ENCODE data around the gene PROM1. TPM values are rescaled to one million over a fixed set of nuclear protein-coding genes. Genes with fewer than 3 reads are reported as not detected.

PROM1 gene
- total RNA-seq, 1 donor from 2014 or later, result 4.1 TPM

GRCh38 chr4:16029886-16030285 lies 53.9 kb downstream of the PROM1 start:
- no peak for DNase-seq (ENCODE audit: low spot score)

GRCh38 chr4:16029262-16029661 lies 54.6 kb downstream of the PROM1 start:
- peak; percentile 41 for DNase-seq (ENCODE audit: low spot score)

DNA sequence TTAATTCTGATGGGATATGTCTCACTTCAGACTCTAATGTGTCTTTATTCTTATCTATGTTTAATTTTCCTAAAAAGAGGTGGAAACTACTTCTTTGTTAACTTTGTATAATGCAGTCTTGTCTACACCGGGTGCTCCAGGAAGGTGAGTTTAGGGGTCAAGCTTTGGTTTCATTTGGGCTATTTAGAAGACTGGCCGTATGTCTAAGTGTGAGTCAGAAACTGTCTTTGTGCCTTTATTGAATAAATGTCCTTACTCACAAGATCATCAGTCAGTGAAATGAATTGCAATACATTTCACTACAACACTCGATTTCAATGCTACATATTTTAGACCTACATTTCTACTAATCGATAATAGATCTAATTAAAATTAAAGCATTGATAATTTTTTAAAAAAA lies 56.2 kb downstream of the PROM1 start:
- no peak for DNase-seq (ENCODE audit: low spot score)

GRCh38 chr4:16027114-16027513 lies 56.7 kb downstream of the PROM1 start:
- DNase-seq (ENCODE audit: low spot score), result no peak

- DNase-seq (ENCODE audit: low spot score), result peak; percentile 55
These were observed 57.6 kb downstream of the PROM1 start for GRCh38 chr4:16026160-16026761.

DNA sequence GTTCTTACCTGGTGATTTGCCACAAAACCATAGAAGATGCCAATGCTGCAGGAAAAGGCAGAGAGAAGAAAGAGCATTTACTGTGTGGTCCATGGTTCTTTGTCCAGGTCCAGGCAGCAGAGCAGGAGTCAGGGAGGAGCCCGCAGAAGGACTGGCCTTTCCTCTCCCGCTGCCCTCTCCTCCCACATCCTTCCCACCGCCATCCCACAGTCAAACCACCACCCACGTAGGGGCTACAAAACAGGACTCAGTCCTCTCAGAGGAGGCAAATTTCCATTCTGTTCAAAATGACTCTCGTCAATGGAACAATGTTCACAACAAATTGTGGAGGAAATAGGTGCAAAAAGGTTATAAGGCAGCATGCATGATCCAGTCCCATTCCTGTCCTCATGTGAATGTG lies 58.6 kb downstream of the PROM1 start:
- no peak for DNase-seq (ENCODE audit: low spot score)

DNA sequence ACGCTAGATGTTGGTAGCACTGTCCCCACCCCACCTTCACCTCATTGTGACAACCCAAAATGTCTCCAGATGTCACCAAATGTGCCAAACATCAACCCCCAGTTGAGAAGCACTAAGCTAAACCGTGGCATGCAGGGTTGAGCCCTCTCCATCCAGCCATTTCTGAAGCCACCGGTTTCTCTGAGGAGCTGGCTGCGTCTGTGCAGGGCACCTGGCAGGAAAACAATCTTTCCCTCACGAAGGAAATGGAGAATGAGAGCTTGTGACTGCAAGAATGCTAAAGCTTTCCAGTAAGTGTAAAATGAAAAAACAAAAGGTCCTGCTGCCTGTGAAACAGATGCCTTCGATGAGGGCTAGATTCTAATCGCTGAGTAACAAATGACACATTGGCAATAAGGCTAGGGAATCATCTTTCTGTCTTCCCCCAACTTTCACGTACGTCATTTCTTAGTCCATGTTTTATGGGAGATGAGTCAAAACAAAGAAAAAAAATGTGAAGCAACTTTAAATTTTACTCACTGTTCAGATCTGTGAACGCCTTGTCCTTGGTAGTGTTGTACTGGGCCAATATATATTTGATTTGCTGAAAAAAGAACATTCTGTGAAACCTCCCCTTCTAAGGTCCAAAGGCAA lies 59.9 kb downstream of the PROM1 start:
- DNase-seq (ENCODE audit: low spot score), result no peak

GRCh38 chr4:16021804-16022560 lies 61.8 kb downstream of the PROM1 start:
- DNase-seq (ENCODE audit: low spot score), result no peak

DNA sequence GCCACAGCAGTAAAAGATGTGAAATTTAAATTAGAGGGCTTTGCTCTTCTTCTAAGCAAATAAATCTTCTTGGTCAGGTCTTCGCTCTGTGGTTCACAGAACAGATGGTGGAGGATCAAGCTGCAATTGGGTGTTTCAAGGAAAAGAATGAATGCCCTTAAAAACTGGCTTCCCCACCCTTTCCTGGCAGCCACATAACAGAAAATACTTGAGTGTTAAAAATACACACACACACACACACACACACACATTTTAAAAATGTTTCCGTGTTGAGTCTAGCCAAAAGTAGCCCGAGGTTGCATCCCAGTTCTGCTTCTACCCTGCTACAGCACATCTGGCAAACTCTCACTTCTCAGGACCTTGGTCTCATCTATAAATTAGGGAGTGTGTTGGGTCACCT lies 64.2 kb downstream of the PROM1 start:
- peak; percentile 64 for DNase-seq (ENCODE audit: low spot score)

DNA sequence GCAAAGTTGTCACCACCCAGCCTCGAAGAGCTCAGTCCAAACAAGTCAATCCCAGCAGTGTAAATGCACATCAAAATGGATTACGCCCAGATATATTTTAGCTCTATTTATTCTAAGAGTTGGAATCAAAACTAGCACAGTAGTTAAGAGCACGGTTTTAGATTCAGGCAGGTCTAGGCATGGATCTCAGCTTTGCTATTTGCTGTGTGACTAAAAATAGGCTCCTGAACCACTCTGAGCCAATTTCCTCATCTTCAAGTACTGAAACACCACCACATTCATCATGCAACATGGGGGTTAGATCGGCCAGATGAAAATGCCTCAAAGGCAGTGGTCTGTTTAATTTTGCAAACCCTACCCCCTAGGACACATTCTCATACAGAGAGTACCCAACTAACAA lies 65.0 kb downstream of the PROM1 start:
- no peak for DNase-seq (ENCODE audit: low spot score)

- DNase-seq (ENCODE audit: low spot score), result no peak
These were observed 65.7 kb downstream of the PROM1 start for GRCh38 chr4:16018061-16018676.

DNA sequence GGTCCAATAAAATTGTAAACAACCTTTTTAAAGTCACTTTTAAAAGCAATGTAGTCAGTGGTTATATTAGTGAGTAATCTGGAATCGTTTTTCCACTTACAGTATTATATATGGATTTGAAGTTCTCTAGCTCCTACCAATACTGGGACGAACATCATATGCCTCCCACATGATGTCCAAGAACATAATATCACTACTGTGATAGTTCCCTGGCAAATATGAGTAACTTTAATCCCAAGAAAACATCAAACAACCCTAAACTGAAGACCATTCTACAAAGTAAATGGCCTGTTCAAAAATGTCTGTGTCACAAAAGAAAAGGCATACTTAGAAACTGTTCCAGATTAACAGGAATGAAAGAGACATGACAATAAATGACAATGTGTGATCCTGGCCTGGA lies 67.3 kb downstream of the PROM1 start:
- DNase-seq (ENCODE audit: low spot score), result no peak

GRCh38 chr4:16011173-16011572 lies 72.7 kb downstream of the PROM1 start:
- DNase-seq (ENCODE audit: low spot score), result no peak

- DNase-seq (ENCODE audit: low spot score), result no peak
These were observed 74.7 kb downstream of the PROM1 start for GRCh38 chr4:16009153-16009552.

GRCh38 chr4:16007471-16008095 lies 76.2 kb downstream of the PROM1 start:
- DNase-seq (ENCODE audit: low spot score), result no peak

- peak; percentile 38 for DNase-seq (ENCODE audit: low spot score)
These were observed 76.9 kb downstream of the PROM1 start for GRCh38 chr4:16006771-16007446.

- DNase-seq (ENCODE audit: low spot score), result no peak
These were observed 78.1 kb downstream of the PROM1 start for GRCh38 chr4:16005676-16006075.

DNA sequence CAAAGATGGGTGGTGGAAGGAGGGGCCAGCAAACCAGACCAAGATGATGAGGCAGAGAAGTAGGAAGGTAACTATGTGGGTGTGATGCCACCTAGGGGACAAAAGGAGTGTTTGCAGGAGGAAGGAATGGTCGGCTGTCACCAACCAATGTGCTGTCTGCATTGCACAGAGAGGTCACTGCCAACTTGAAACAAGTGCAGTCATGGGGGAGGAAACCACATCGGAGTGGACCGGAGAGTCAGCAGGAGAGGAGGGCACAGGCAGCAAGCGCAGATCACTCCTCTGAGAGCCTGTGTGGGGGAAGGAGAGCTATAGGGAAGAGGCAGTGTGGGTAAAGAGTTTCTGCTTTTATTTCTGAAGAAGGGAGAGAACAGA lies 82.4 kb downstream of the PROM1 start:
- peak; percentile 92 for DNase-seq (ENCODE audit: low spot score)

DNA sequence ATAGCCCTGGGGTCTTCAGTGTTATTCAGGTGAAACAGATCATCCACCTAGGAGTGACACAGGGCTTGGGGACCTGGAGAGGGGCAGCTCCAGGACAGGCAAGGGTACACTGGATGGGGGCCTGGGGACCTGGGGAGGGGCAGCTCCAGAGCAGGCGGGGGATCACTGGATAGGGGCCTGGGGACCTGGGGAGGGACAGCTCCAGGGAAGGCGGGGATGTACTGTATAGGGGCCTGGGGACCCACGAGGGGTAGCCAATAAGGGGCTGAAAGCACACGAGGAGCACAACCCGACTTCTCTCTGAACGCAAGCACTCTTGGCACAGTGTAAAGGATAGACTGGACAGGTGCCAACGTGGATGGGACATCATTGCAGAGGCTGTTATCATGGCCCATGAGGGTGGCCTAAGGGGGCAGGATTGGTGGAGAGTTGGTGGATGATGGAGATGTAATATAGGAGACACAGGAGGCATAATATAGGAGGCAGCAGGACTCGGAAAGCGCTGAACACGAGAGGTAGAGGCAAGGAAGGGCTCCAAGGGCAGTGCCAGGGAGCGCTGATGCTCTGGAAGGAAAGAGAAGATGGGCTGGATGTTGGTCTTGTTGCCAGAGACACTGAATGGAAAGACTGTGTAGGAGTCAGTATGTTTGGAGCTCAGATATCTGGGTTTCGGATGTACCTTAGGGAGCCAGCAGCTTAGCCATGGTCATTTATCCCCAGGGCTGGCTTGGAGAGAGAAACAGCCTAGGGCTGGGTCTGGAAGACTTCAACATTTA lies 82.9 kb downstream of the PROM1 start:
- no peak for DNase-seq (ENCODE audit: low spot score)

GRCh38 chr4:15996773-15997172 lies 87.0 kb downstream of the PROM1 start:
- peak; percentile 25 for DNase-seq (ENCODE audit: low spot score)

- DNase-seq (ENCODE audit: low spot score), result no peak
These were observed 88.0 kb downstream of the PROM1 start for GRCh38 chr4:15995826-15996225.
